HG03354 (cell line): ENCODE data around the gene PPDPF.

Experiments used
- ATAC-seq: cut with Tn5 transposase; IDR thresholded peaks from one replicate; pipeline ENCODE4 v1.9.1; 2021; ENCODE audit warnings: mild to moderate bottlenecking; ENCODE audit not compliant: unreplicated experiment, poor library complexity, severe bottlenecking

The PPDPF gene

GRCh38 chr20:63487116-63487764 is 33.3 kb upstream of the PPDPF start:
- ATAC-seq = no peak

GRCh38 chr20:63487781-63488241 is 32.8 kb upstream of the PPDPF start:
- no peak for ATAC-seq

GRCh38 chr20:63488315-63489251 is 32.0 kb upstream of the PPDPF start:
- no peak for ATAC-seq

GRCh38 chr20:63490416-63490815 is 30.1 kb upstream of the PPDPF start:
- no peak for ATAC-seq

GRCh38 chr20:63491078-63491477 is 29.5 kb upstream of the PPDPF start:
- no peak for ATAC-seq

GRCh38 chr20:63491635-63492230 is 28.8 kb upstream of the PPDPF start:
- ATAC-seq = no peak

GRCh38 chr20:63492518-63492917 is 28.0 kb upstream of the PPDPF start:
- ATAC-seq = no peak

- no peak for ATAC-seq
These were observed 27.6 kb upstream of the PPDPF start for GRCh38 chr20:63492982-63493381.

- no peak for ATAC-seq
These were observed 27.0 kb upstream of the PPDPF start for GRCh38 chr20:63493563-63494020.

- no peak for ATAC-seq
These were observed 26.5 kb upstream of the PPDPF start for GRCh38 chr20:63494084-63494419.

GRCh38 chr20:63494420-63495166 is 26.0 kb upstream of the PPDPF start:
- ATAC-seq = no peak

GRCh38 chr20:63495167-63495720 is 25.3 kb upstream of the PPDPF start:
- no peak for ATAC-seq

GRCh38 chr20:63495741-63496595 is 24.6 kb upstream of the PPDPF start:
- ATAC-seq = no peak

GRCh38 chr20:63496596-63497120 is 23.9 kb upstream of the PPDPF start:
- no peak for ATAC-seq

GRCh38 chr20:63497138-63497945 is 23.2 kb upstream of the PPDPF start:
- ATAC-seq = no peak

GRCh38 chr20:63497946-63498935 is 22.3 kb upstream of the PPDPF start:
- ATAC-seq = no peak

- ATAC-seq = no peak
These were observed 21.6 kb upstream of the PPDPF start, which contains the start of gene EEF1A2 for GRCh38 chr20:63498960-63499337. EEF1A2 (minus strand) TSS chr20:63499083; CDS start chr20:63497763, 1,320 bp downstream.
